ENCODE measurements around the gene HRH2. TPM values are rescaled to one million over a fixed set of nuclear protein-coding genes. Genes with fewer than 3 reads are reported as not detected.

Gene HRH2
- total RNA-seq, 1 experiment from 2014 or later, result 0.29 TPM

DNA sequence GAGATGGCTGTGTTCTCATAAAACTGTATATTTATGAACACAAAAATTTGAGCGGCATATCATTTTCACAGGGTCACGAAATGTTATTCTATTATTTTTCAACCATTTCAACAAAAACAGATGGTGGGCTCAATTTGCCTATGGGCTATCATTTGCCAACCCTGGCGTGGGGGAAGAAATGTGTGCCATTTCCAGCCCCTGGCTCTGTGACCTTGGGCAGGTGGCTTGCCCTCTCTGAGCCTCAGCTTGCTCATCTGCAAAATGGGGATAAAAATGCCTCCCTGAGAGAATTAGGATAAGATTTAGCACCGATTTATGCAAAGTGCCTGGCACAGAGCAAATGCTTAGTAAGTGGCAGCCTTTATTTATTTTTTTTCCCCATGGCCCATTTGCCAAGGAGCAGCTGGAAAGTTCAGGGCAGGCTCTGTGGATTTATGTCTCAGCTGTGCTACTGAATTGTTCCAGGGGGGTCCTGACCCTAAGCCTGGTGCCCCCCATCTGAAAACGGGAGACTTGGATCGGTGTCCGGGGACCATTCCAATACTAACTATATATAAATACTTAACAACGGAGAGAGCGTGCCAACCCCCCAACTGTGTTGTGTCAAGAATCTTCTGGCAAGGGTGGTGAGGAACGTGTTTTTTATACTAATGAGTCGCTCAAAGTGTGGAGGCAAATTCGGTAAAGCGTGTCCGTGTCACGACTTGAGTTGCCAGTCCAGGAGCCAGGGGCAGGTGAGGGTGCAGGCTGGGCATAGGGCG is 34.5 kb downstream of the HRH2 start:
- no peak for DNase-seq (ENCODE audit: low read depth)

DNA sequence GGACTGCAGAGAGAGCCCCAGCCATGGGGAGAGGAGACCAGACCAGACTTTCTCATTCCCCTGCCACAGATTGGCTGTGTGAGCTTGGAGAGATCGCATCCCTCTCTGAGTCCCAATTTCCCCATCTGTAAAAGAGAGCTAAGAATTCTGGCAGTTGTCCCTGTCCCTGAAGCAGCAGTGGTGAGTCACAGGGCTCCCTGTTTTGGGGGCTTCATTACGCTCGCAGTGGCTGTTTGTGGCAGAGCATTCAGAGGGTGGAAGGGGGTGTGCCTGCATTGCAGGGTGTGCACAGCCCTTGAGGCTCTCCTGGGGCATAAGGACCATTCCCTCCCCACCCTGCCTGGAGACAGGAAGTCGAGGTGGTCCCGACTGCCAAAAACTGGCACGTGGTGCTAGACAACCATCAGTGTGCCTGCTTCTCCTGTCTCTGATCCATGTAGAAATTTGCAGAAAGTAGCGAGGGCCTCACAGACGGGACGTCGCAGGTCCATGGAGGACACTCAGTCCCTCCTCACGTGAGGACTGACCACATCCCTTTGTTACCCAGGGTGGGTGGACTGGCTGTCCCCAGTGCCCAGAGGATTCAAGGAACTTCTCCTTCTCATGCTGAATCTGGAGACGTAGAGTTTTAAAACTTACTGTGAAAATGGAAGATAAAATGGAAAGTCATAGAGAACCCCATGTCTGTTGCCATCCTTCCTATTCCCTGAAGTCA is 35.3 kb downstream of the HRH2 start:
- peak; percentile 17 for DNase-seq (ENCODE audit: low read depth)

GRCh38 chr5:175693741-175694140 is 35.9 kb downstream of the HRH2 start:
- DNase-seq (ENCODE audit: low read depth), result no peak

DNA sequence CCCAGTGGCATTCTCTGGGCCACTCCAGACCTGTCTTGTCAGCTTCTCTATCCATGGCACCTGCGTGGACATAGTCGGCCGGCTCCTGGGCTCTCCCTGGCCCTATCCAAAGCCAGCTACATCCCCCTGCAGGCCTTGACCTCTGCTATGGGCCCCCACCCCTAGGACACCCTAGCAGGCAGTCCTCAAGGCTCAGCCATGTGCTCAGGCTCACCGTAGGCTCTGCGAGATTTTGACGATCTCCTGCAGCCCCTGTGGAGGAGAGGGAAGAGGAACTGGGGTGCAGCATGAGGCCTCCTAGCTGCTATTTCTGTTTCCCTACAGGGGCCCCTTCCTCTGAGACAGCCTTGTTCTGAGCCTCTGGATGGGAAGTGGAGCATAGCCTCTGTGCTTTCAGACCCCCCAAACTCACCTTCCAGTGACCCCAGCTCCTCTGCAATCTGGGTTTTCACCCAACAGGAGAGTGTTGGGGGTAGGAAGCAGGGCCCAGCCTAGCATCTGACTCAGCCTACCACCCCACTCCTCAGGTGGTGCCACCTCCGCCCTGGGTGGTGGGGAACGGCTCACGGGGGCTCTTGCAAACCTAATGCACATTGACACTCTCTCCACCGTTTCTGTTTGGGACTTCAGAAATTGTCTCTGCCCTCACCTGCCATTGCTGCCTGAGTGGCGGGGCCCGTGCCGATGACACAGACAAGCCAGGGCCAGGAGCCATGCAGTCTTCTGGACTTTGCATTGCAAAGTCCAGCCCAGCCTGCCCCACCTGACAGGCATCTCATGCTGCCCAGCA is 36.7 kb downstream of the HRH2 start:
- no peak for DNase-seq (ENCODE audit: low read depth)

- DNase-seq (ENCODE audit: low read depth), result no peak
These were observed 37.6 kb downstream of the HRH2 start for GRCh38 chr5:175695161-175696126.

DNA sequence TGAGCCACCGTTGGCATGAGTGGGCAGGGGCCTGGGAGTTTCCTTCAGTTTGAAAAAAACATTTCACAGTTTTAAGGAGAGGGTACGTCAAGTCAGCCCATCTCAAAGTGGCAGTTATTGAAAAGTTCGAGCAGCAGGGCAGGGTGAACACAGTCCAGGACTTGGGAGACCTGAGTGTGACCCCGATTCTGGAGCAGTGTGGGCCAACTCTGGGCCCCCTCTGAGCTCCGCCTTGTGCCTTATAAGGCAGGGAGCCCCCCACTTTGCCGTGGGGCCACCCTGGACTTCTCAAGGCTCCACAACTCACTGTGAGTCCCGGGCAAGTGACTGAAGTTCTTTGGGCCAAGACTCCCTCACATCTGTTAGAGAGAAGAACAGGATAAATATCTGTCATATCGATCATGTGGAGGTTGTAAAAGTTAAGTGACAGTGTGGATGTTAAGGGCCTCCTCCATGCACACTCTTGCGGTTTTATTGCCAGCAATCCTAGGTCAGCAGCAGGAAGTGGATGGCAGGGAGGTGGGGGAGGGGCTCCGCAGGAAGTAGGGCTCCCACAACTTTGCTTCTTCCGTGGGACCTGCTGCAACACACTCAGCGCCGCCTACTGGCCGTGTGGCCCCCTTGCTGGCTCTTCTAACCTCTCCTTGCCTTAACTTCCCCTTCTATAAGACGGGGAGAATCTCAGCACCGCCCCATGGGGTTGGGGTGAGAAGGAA is 38.4 kb downstream of the HRH2 start:
- peak; percentile 85 for DNase-seq (ENCODE audit: low read depth)

GRCh38 chr5:175696855-175697198 is 39.0 kb downstream of the HRH2 start:
- DNase-seq (ENCODE audit: low read depth), result no peak

GRCh38 chr5:175697846-175698245 is 40.0 kb downstream of the HRH2 start:
- DNase-seq (ENCODE audit: low read depth), result no peak

DNA sequence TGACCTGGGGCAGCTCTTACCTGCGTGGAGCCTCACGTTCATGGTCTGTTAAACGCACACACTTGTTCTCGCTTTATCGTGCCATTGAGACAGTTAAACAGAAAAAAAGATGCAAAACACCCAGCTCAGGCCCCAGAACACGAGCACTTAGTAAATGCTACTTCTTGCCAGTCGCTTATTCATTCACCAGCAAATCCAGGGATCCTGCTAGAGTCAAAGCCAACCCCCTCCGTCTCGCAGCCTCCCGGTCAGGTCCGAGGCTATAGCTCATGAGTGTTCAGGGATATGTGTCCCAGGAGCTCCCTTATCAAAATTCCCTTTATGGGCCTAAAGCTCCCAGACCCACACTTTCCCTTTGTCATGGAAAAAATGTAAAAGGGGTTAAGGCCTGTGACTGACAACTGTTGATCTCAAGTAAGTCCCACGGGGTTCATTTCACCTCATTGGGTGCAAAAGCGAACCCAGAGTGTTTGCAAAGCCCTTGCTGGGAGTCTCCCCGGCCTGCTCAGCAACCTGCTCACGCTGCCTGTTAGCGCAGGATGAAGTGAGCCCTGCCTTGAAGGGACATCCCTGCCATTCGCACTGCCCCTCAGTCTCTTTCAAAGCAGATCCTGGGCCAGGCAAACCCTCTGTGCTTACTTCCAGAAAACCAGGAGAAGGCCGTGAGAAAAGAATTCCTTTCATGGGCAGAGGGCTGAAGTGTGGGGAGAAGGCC is 40.7 kb downstream of the HRH2 start:
- DNase-seq (ENCODE audit: low read depth), result no peak

DNA sequence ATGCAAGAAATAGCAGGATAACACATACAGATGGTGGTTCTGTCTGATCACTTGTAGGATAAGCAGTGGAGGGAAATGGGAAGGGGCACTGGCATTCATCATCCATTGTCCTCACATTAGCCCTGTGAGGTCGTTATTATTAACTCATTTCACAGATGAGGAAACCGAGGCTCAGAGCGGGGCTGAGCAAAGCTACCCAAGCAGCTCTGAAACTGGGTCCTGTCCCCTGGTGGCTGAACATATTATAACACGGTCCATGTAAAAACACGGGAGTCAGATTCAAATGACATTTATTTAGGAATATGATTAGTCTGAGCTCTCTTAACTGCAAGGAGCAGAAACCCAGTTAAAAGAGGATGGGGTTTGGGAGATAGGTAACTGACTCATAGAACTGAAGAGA is 43.1 kb downstream of the HRH2 start:
- no peak for DNase-seq (ENCODE audit: low read depth)

GRCh38 chr5:175701797-175702196 is 43.9 kb downstream of the HRH2 start:
- no peak for DNase-seq (ENCODE audit: low read depth)

DNA sequence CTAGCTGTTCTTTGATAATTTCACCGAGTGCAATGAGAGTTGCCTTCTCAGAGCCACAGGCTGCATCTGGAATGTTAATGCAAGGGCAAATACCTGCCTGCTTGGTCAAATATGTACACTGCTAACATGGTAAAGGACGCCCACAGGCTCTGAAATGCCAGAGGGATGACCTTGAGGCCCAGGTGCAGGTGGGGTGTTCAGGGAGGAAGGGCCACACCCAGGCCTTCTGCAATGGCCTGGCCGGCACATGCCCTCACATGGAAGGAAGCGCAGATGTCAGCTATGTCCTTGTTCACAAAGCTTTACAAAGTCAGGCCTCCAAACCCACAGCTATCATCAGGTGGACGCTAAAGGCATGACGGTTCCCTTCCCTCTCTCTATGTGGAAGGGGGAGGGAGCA is 48.6 kb downstream of the HRH2 start:
- no peak for DNase-seq (ENCODE audit: low read depth)

DNA sequence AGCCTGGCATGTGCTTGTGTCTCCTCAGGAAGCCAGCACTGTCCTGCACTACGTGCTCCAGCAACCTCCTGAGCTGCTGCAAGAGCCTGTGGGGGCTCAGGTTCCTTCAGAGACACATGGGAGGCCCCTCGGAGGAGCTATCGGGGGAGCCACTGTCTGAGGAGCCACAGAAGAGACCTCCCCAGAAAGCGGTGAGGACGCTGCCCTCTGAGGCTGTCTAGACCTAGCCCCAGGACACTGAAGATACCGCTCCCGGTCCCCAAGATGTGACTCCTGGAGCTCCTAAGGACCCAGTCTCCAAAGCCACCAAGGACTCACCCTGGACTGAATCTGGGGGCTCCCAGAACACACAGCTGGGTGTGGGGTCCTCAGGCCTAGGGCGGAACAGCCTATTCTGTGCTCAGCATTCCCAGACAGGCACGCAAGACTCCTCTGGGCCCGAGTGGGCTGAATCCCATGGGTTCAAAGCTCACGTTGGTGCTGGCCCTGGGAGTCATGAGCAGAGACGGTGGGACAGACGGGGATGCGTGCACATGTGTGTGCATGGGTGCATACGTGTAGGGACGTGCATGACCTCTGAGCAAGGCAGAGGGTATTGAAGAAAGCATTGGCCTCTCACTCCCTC is 50.0 kb downstream of the HRH2 start:
- no peak for DNase-seq (ENCODE audit: low read depth)

DNA sequence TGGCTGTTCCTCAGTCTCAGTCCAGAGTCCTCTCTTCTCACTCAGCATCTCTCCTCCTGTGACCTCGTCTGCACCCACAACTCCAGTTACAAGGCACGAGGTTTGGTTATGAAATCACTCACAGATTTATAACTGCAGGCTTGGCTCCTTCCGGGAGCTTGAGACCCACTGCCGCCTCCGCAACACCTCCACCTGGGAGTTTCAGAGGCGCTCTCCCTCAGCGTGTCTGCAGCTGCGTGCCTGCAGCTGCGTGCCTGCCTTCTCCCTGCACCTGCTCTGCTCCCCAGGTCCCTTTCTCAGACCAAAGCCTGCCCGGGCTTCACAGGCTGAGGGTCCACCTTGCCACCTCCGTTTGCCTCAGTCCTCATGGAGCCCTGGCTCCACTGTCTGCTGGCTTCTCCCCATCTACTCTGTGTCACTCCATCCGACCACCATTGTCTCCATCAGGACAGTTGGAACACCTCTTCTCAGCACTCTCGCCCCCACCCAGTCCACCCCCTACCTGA is 51.5 kb downstream of the HRH2 start:
- DNase-seq (ENCODE audit: low read depth), result no peak

- DNase-seq (ENCODE audit: low read depth), result no peak
These were observed 52.5 kb downstream of the HRH2 start for GRCh38 chr5:175710326-175710725.

- DNase-seq (ENCODE audit: low read depth), result no peak
These were observed 53.2 kb downstream of the HRH2 start for GRCh38 chr5:175711031-175711430.

DNA sequence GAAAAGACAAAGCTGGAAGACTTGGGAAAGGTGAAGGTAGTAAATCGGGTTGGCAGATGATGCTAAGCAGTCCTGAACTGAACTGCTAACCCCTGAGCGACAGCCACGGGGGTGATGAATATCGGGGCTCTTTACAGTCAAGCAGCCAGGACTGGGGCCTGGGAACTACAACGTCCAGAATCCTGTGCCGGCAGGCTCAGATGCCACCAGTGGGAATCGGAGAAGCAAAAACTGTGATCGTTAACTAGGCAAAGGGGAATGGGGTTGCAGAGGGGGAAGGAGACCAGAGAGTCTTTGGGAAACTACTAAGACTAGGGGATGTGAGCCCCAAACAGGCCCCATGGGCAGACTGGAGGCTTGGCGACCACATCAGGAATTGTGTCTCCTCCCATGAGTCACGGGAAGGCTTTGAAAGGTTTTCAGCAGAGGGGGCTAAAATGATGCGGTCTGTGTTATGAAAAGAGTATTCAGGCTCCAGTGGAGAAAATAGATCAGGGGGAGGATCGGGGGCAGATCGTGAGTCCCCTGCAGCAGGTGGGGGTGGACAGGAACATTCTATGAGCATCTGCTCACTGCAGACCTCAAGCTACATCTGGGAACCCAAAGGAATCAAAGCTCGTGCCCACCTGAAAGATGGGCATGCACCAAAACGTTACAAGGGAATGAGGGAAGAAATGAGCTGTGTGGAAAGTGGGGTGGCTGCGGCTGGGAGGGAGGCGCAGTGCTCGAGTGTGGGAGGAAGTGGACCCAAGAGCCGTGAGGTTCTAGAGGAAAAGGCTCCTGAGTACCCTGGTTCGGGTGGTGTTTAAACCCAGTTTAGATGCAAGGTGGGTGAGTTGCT is 53.8 kb downstream of the HRH2 start:
- no peak for DNase-seq (ENCODE audit: low read depth)

- DNase-seq (ENCODE audit: low read depth), result no peak
These were observed 54.4 kb downstream of the HRH2 start for GRCh38 chr5:175712313-175712680.

GRCh38 chr5:175712681-175713085 is 54.8 kb downstream of the HRH2 start:
- DNase-seq (ENCODE audit: low read depth), result no peak
